Stimulated activated CD8-positive, alpha-beta memory T cell treated with anti-CD3 and anti-CD28 coated beads, Interleukin-4, amount 100 ng/mL, for 4 hours (primary cell): Measurements from ENCODE around the gene ARHGAP45.

ENCODE experiments used
- DNase-seq, 2 donors: peaks; one replicate each; pipeline ENCODE4 v3.0.0-alpha.2; 2020; ENCODE audit warnings: low read depth in 2 of 2, low spot score in 1 of 2

ARHGAP45 gene

GRCh38 chr19:1103708-1104310 is 36.8 kb downstream of the ARHGAP45 start, which contains the start of gene GPX4:
Gene GPX4, plus strand, starts transcription at chr19:1103994. Its CDS starts 50 bp downstream, at chr19:1104044.
- peak; percentile 95 to 98 for DNase-seq

DNA sequence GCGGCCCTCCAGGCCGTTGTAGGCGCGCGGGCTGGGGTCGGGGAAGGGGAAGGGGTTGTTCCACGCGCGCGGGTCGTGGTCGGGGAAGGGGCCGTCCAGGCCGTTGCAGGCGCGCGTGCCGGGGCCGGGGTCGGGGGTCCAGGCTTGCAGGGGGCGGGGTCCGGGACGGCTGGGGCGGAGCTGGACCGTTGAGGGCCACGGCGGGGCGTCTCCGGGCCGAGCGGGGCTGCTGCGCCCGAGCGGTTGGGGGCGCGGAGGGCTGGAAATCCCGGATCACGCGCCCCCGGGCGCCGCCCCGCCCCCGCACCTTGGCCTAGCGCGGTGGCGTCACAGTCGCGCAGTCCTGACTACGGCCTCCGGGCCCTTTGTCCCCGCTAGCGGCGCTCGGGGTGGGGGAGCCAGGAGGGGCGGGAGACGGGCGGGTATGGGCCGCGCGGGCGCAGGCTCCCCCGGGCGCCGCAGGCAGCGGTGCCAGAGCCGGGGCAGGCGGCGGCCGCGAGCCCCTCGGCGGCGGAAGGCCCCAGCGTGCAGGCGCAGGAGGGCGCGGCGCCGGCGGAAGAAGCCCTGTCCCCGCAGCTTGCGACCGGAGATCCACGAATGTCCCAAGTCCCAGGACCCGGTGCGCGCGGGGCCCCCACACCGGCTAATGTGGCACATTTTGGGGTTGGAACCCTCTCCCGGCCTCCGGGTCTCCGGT is 37.5 kb downstream of the ARHGAP45 start:
- DNase-seq = peak in 1 of 2 donors; percentile 61

DNA sequence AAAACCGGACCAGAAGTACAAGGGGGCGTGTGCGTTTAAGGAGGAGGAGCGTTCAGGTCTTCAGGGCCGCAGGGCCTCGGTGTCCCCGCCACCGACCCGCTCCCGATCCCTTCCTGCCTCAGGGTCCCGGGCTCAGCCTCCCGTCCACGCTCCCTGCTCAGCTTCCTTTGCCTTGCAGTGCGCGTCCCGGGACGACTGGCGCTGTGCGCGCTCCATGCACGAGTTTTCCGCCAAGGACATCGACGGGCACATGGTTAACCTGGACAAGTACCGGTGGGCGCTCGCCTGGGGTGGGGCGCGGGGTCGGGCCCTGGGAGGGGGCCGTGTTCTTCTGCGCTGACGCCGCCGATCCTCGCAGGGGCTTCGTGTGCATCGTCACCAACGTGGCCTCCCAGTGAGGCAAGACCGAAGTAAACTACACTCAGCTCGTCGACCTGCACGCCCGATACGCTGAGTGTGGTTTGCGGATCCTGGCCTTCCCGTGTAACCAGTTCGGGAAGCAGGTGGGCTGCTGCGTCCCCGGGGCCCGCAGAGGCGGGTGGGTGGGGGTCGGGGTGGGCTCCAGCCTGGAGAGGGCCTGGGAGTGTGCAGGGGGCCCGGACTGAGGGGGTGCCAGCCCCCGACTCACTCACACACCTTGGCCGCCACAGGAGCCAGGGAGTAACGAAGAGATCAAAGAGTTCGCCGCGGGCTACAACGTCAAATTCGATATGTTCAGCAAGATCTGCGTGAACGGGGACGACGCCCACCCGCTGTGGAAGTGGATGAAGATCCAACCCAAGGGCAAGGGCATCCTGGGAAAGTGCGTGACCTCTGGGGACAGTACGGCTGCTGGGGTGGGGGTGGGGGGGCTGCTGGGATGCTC is 38.3 kb downstream of the ARHGAP45 start:
- DNase-seq = no peak

- no peak for DNase-seq
Measured at GRCh38 chr19:1105873-1106840, 39.2 kb downstream of the ARHGAP45 start.

DNA sequence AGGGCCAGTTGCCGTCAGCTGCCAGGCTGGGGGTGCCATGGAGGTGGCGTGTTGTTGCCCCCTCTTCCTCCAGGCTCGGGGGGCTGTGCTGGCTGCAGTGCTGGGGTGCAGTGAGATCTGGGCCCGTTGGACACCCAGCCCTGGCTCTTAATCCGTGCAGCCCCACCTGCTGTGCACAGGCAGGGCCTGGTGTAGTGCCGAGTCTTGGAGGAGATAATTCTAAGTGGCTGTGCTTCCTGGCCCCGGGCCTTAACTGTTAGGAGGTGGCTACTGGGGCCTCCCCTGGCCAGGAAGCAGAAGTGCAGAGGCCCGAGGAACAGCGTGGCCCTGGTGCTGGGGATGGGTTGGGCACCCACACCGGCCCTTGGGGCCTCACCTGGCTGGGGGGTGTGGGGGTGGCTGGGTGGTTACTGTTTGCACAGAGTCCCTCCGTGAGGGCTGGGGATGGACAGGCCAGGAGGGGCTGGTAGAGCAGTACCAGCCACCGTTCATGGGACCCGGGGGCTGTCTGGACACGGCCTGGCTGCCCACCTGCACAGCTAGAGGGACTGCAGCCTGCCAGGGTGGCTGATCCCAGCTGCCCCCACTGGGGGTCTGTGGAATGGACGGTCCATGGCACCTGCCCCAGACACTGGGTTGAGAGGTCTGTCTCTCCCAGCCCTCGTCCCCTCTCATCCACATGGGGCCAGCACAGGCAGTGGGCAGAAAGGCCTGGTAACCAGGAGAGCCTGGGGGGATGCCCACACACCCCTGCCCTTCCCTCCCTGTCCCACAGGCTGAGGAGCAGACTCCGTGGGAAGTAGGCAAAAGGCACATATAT is 40.1 kb downstream of the ARHGAP45 start:
- no peak for DNase-seq

- no peak for DNase-seq
Measured at GRCh38 chr19:1107661-1108261, 40.8 kb downstream of the ARHGAP45 start.

- DNase-seq = no peak
Measured at GRCh38 chr19:1108291-1109031, 41.5 kb downstream of the ARHGAP45 start.

DNA sequence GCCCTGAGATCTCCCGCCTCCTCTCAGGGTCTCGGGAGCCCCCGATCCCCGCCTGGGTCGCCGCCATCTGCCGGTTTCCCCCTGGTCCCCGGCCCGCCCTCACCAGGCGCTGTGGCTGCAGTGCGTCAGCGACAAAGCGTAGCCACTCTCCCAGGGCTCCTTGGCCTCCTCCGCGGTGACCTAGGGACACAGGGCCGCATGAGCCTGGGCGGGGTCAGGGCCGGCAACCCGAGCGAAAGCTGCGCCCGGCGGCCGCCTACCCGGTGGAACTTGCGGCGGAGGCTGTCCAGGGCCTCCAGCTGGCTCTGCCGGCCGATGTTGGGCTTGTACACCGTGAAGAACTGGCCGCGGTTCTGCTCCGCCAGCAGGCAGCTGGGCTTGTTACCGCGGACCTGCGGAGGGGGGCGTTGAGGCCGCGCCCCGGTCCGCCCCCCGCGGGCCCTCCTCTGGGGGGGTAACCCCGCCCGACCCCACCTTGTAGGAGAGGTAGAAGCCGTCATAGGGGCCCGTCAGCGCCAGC is 42.1 kb downstream of the ARHGAP45 start:
- DNase-seq = no peak

GRCh38 chr19:1109697-1110671 is 43.0 kb downstream of the ARHGAP45 start:
- no peak for DNase-seq

GRCh38 chr19:1110809-1111640 is 44.1 kb downstream of the ARHGAP45 start:
- DNase-seq = no peak

- no peak for DNase-seq
Measured at GRCh38 chr19:1111641-1112267, 44.8 kb downstream of the ARHGAP45 start.

- no peak for DNase-seq
Measured at GRCh38 chr19:1112268-1113029, 45.5 kb downstream of the ARHGAP45 start.

DNA sequence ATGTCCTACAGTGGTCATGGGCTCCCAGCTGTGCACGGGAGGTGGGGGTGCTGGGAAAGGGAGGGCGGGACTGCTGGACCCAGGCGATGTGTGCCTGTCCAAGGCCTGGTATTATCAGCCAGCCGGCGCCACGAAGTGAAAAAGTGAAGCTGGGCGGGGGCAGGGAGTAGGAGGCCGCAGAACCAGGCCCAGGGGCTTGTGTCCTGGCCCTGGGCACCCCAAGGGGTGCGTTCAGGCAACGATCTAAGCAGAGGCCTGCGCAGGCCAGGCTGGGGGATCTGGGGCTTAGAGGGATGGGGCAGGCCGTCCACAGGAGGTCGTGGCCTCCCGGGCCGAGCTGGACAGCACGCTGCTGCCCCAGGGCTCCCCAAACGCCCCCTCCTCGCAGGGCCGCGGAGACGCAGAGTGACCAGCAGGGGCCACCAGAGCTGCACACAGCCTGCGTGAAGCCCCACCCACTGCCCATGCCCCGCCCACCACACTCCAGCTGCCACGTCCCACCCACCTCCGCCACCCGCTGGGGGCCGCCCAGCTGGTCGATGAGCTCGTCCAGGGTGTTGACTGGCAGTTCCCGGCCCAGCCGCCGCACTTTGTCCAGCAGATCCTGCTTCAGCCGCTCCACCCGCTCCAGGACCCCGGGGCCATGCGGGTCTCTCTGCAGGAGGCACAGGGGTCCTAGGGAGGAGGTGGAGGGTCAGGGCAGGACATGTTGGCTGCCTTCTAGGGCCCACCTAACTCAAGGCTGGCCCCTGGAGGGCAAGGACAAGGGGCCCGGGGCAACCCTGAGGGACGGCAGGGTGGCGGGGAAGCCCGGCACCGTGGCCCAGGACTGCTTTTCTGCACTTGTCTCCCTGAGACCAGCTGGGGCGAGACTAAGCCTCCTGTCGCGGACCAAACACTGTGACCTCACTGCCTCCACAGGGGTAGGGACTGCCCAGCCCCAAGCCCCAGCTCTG is 46.3 kb downstream of the ARHGAP45 start:
- DNase-seq = peak in 1 of 2 donors; percentile 79

- DNase-seq = no peak
Measured at GRCh38 chr19:1113986-1114483, 47.1 kb downstream of the ARHGAP45 start.
